ENCODE data around the gene HAUS2.
A peak's percentile ranks its signal among the peaks of the same experiment; 100 is the strongest.
"Not testable (repeated sequence)": the region's sequence is repeated elsewhere in the genome, so short reads cannot be mapped to it uniquely, and the experiment has no call there.

HAUS2 gene

GRCh38 chr15:42553554-42553953, 4.9 kb downstream of the HAUS2 start:
- Histone ChIP-seq H3K14ac (ENCODE audit: low read length in 2 of 2) (no peak overlapping the region), H3K9me3 (ENCODE audit: control insufficient read depth, low read length) (no peaks in the 10 kb centered on the region), H3K36me3 (ENCODE audit: control insufficient read depth in 1 of 2, insufficient read depth in 2 of 2, low read depth in 1 of 2, low read length in 2 of 2) (peaks cover under 1 to 6% of the 10 kb centered on the region in 2 experiments), H3K9ac (ENCODE audit: low read length) (no peak overlapping the region), H2AFZ (ENCODE audit: low read depth, low read length) (no peak overlapping the region), H2BK12ac (ENCODE audit: low read length in 2 of 2) (no peak overlapping the region), H2BK15ac (ENCODE audit: low read depth, poor library complexity, severe bottlenecking) (no peak overlapping the region), H2AK5ac (ENCODE audit: low read length, severe bottlenecking) (no peak overlapping the region), H4K91ac (ENCODE audit: low read length) (no peak overlapping the region), H2BK120ac (ENCODE audit: low read depth, low read length) (no peak overlapping the region), H4K8ac (ENCODE audit: low read length) (no peak overlapping the region), H2BK5ac (ENCODE audit: low read depth, low read length, poor library complexity, severe bottlenecking) (no peak overlapping the region), H3K18ac (ENCODE audit: low read depth in 1 of 2, low read length in 2 of 2) (no peak overlapping the region), H3K23ac (ENCODE audit: low read length in 2 of 2) (no peak overlapping the region), H3K4ac (ENCODE audit: low read depth in 1 of 2, low read length in 2 of 2) (no peak overlapping the region), H3K27ac (ENCODE audit: low read length, poor library complexity, severe bottlenecking) (no peak overlapping the region), H3K4me3 (ENCODE audit: insufficient read depth in 1 of 2, low read depth in 1 of 2, low read length in 2 of 2) (no peak overlapping the region), H3K4me2 (ENCODE audit: low read length, poor library complexity, severe bottlenecking) (no peak overlapping the region), H3K79me1 (replicated peaks; ENCODE audit: low read length, poor library complexity, severe bottlenecking) (peaks cover 11% of the 10 kb centered on the region), H3K4me1 (ENCODE audit: control insufficient read depth, insufficient read depth, low read depth, low read length) (peaks cover 2% of the 10 kb centered on the region), H3K27me3 (ENCODE audit: control insufficient read depth in 1 of 2, insufficient read depth in 1 of 2, low read length in 2 of 2) (no peaks in the 10 kb centered on the region)
- no CpG with 5 or more reads among the region's 1 CpG for WGBS
- DNase-seq = no peak

- H3K23ac ChIP-seq (ENCODE audit: low read length in 2 of 2); H3K4me2 ChIP-seq (ENCODE audit: low read length, poor library complexity, severe bottlenecking); H3K4me1 ChIP-seq (ENCODE audit: control insufficient read depth, insufficient read depth, low read depth, low read length); H4K91ac ChIP-seq (ENCODE audit: low read length); H2BK15ac ChIP-seq (ENCODE audit: low read depth, poor library complexity, severe bottlenecking); H2AK5ac ChIP-seq (ENCODE audit: low read length, severe bottlenecking); H2BK12ac ChIP-seq (ENCODE audit: low read length in 2 of 2); H4K8ac ChIP-seq (ENCODE audit: low read length); H2BK5ac ChIP-seq (ENCODE audit: low read depth, low read length, poor library complexity, severe bottlenecking); H2AFZ ChIP-seq (ENCODE audit: low read depth, low read length); H2BK120ac ChIP-seq (ENCODE audit: low read depth, low read length); H3K27ac ChIP-seq (ENCODE audit: low read length, poor library complexity, severe bottlenecking); H3K18ac ChIP-seq (ENCODE audit: low read depth in 1 of 2, low read length in 2 of 2); H3K9me3 ChIP-seq (ENCODE audit: control insufficient read depth, low read length); DNase-seq; H3K27me3 ChIP-seq (ENCODE audit: control insufficient read depth in 1 of 2, insufficient read depth in 1 of 2, low read length in 2 of 2); H3K9ac ChIP-seq (ENCODE audit: low read length); H3K4me3 ChIP-seq (ENCODE audit: insufficient read depth in 1 of 2, low read depth in 1 of 2, low read length in 2 of 2); H3K14ac ChIP-seq (ENCODE audit: low read length in 2 of 2); H3K4ac ChIP-seq (ENCODE audit: low read depth in 1 of 2, low read length in 2 of 2): not testable (repeated sequence)
- Histone ChIP-seq H3K36me3 (ENCODE audit: control insufficient read depth in 1 of 2, insufficient read depth in 2 of 2, low read depth in 1 of 2, low read length in 2 of 2) (peaks cover 14 to 31% of the 10 kb centered on the region in 2 experiments), H3K79me1 (replicated peaks; ENCODE audit: low read length, poor library complexity, severe bottlenecking) (peaks cover 18% of the 10 kb centered on the region)
- 94% methylated on average over 8 of the region's 12 CpGs for WGBS
Measured at GRCh38 chr15:42556550-42557207, 8.0 kb downstream of the HAUS2 start.

GRCh38 chr15:42558739-42559138, 10.1 kb downstream of the HAUS2 start:
- Histone ChIP-seq H3K4me3 (ENCODE audit: insufficient read depth in 1 of 2, low read depth in 1 of 2, low read length in 2 of 2) (no peak overlapping the region), H4K8ac (ENCODE audit: low read length) (no peak overlapping the region), H2AK5ac (ENCODE audit: low read length, severe bottlenecking) (no peak overlapping the region), H3K4me1 (ENCODE audit: control insufficient read depth, insufficient read depth, low read depth, low read length) (no peaks in the 10 kb centered on the region), H3K9ac (ENCODE audit: low read length) (no peak overlapping the region), H2BK120ac (ENCODE audit: low read depth, low read length) (no peak overlapping the region), H3K79me1 (replicated peaks; ENCODE audit: low read length, poor library complexity, severe bottlenecking) (peaks cover 17% of the 10 kb centered on the region), H3K4me2 (ENCODE audit: low read length, poor library complexity, severe bottlenecking) (no peak overlapping the region), H2BK15ac (ENCODE audit: low read depth, poor library complexity, severe bottlenecking) (no peak overlapping the region), H3K36me3 (ENCODE audit: control insufficient read depth in 1 of 2, insufficient read depth in 2 of 2, low read depth in 1 of 2, low read length in 2 of 2) (peaks cover 14 to 47% of the 10 kb centered on the region in 2 experiments), H3K27ac (ENCODE audit: low read length, poor library complexity, severe bottlenecking) (no peak overlapping the region), H2BK12ac (ENCODE audit: low read length in 2 of 2) (no peak overlapping the region), H3K23ac (ENCODE audit: low read length in 2 of 2) (no peak overlapping the region), H3K9me3 (ENCODE audit: control insufficient read depth, low read length) (no peaks in the 10 kb centered on the region), H3K18ac (ENCODE audit: low read depth in 1 of 2, low read length in 2 of 2) (no peak overlapping the region), H2AFZ (ENCODE audit: low read depth, low read length) (no peak overlapping the region), H3K14ac (ENCODE audit: low read length in 2 of 2) (no peak overlapping the region), H3K27me3 (ENCODE audit: control insufficient read depth in 1 of 2, insufficient read depth in 1 of 2, low read length in 2 of 2) (no peaks in the 10 kb centered on the region), H2BK5ac (ENCODE audit: low read depth, low read length, poor library complexity, severe bottlenecking) (no peak overlapping the region), H3K4ac (ENCODE audit: low read depth in 1 of 2, low read length in 2 of 2) (no peak overlapping the region), H4K91ac (ENCODE audit: low read length) (no peak overlapping the region)
- DNase-seq = no peak
- WGBS = 93% methylated on average over 2 of the region's 3 CpGs

GRCh38 chr15:42575188-42576039, 26.8 kb downstream of the HAUS2 start, which contains the start of gene STARD9:
TSS of gene STARD9 (plus strand) at chr15:42575606. CDS start at chr15:42575716, 110 bp downstream.
- H3K79me1 ChIP-seq (replicated peaks; ENCODE audit: low read length, poor library complexity, severe bottlenecking) = peaks cover 12% of the 10 kb centered on the region
- H4K8ac ChIP-seq (ENCODE audit: low read length) = peak within 1 kb of the TSS; percentile 73
- H3K4me1 ChIP-seq (ENCODE audit: control insufficient read depth, insufficient read depth, low read depth, low read length) = peaks cover 5% of the 10 kb centered on the region
- H2BK12ac ChIP-seq (ENCODE audit: low read length in 2 of 2) = peak within 1 kb of the TSS; percentile 23 to 59
- H2BK120ac ChIP-seq (ENCODE audit: low read depth, low read length) = peak within 1 kb of the TSS; percentile 85
- peak within 1 kb of the TSS; percentile 92 for H3K9ac ChIP-seq (ENCODE audit: low read length)
- H3K18ac ChIP-seq (ENCODE audit: low read depth in 1 of 2, low read length in 2 of 2) = peak within 1 kb of the TSS; percentile 83 to 90
- peak within 1 kb of the TSS; percentile 86 for H2AFZ ChIP-seq (ENCODE audit: low read depth, low read length)
- WGBS = under 1% methylated on average over 82 of the region's 95 CpGs
- H2BK5ac ChIP-seq (ENCODE audit: low read depth, low read length, poor library complexity, severe bottlenecking) = no peak within 1 kb of the TSS
- no peaks in the 10 kb centered on the region for H3K36me3 ChIP-seq (ENCODE audit: control insufficient read depth in 1 of 2, insufficient read depth in 2 of 2, low read depth in 1 of 2, low read length in 2 of 2)
- peak within 1 kb of the TSS; percentile 75 for H4K91ac ChIP-seq (ENCODE audit: low read length)
- peak within 1 kb of the TSS; percentile 55 for H3K4me2 ChIP-seq (ENCODE audit: low read length, poor library complexity, severe bottlenecking)
- DNase-seq = peak; percentile 99
- peak within 1 kb of the TSS; percentile 67 to 73 for H3K4ac ChIP-seq (ENCODE audit: low read depth in 1 of 2, low read length in 2 of 2)
- no peaks in the 10 kb centered on the region for H3K27me3 ChIP-seq (ENCODE audit: control insufficient read depth in 1 of 2, insufficient read depth in 1 of 2, low read length in 2 of 2)
- peak within 1 kb of the TSS in 1 of 2 experiments; percentile 97 for H3K23ac ChIP-seq (ENCODE audit: low read length in 2 of 2)
- H3K27ac ChIP-seq (ENCODE audit: low read length, poor library complexity, severe bottlenecking) = peak within 1 kb of the TSS; percentile 61
- no peak within 1 kb of the TSS for H2AK5ac ChIP-seq (ENCODE audit: low read length, severe bottlenecking)
- no peak within 1 kb of the TSS for H3K14ac ChIP-seq (ENCODE audit: low read length in 2 of 2)
- H3K9me3 ChIP-seq (ENCODE audit: control insufficient read depth, low read length) = no peaks in the 10 kb centered on the region
- peak within 1 kb of the TSS; percentile 92 for H2BK15ac ChIP-seq (ENCODE audit: low read depth, poor library complexity, severe bottlenecking)
- peak within 1 kb of the TSS; percentile 89 to 90 for H3K4me3 ChIP-seq (ENCODE audit: insufficient read depth in 1 of 2, low read depth in 1 of 2, low read length in 2 of 2)

All from mesenchymal stem cell (in vitro differentiated cells and primary cell).